IPS-18c (cell line): Measurements from ENCODE around the gene FBP2.
"Not testable (repeated sequence)": the region's sequence is repeated elsewhere in the genome, so short reads cannot be mapped to it uniquely, and the experiment has no call there.

ENCODE experiments used
- H3K4me3 ChIP-seq: 2 replicates; pipeline ENCODE4 v1.7.0; 2013; ENCODE audit warnings: low read depth, mild to moderate bottlenecking, low read length, moderate library complexity; ENCODE audit not compliant: insufficient read depth
- H3K9me3 ChIP-seq: one replicate; pipeline ENCODE4 v1.6.1; 2013; ENCODE audit warnings: mild to moderate bottlenecking, low read length, moderate library complexity; ENCODE audit not compliant: control insufficient read depth, insufficient read depth

The FBP2 gene

DNA sequence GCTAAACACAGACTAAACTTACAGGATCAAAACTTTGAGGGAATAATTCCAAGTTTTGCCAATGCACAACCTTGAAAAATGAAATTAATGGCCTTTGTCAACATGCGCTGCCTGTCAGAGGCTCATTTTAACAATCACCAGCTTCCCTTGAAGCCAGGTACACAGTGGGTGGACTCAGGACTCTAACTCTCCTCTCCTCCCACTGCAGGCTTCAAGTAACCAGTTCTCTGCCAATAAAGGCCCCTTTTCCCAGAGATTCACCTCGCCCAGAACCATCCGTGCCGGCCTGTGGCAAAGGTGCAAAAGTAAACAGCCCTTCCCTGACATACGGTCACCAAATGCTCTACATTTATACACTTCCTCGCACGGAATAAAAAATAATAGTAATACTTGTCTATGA, 18.4 kb upstream of the FBP2 start:
- Histone ChIP-seq H3K9me3 (no peaks in the 10 kb centered on the region), H3K4me3 (no peak overlapping the region)

DNA sequence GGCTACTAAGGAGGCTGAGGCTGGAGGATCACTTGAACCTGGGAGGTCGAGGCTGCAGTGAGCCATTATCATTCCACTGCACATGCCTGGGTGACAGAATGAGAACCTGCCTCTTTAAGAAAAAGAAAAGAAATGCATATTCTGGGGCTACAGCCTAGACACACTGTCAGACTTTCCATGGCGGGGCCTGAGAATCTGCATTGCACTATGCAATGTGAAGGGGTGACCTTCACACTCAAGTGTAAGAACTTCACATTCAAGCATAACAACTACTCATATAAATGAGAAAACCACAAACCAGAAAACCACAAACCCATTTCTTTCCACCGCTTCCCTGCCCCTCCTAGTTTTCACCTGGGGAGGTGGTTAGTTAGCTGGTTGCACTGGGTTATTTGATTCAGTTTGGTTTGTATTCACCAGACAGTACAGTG, 18.0 kb upstream of the FBP2 start:
- Histone ChIP-seq H3K9me3 (no peaks in the 10 kb centered on the region), H3K4me3 (no peak overlapping the region)

DNA sequence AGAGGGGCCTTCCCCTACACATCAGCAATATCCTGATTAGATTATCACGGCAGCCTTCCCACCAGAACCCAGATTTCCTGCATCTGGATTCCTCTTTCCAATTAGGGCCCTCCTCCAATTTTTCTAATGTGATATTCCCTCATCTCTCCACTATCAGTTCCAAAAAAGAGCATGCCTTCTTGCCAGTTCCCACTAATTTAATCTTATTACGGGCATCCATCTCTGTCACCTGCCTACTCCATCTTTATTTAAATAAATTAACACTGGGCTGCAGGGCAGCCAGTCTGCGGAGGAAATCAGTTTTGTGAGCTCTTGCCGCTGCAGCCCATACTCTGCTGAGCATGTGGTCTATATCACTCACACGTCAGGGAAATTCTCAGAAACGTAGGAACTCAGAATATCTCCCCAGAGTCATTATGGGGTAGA, 16.6 kb upstream of the FBP2 start:
- Histone ChIP-seq H3K4me3 (no peak overlapping the region), H3K9me3 (no peaks in the 10 kb centered on the region)

DNA sequence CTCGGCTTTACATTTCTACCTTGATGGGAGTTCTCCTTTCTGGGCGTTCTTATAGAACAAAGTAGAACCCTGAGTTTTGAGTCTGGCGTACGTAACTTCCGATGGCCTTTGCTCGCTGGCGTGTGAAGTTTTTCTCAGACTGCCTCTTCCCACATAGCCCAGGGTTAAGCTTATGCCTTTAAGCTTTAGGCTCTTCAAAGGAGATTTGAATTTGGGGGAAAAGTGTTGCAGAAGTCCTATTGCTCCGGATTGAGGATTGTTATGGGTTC, 13.7 kb upstream of the FBP2 start:
- Histone ChIP-seq H3K9me3 (no peaks in the 10 kb centered on the region), H3K4me3 (no peak overlapping the region)

DNA sequence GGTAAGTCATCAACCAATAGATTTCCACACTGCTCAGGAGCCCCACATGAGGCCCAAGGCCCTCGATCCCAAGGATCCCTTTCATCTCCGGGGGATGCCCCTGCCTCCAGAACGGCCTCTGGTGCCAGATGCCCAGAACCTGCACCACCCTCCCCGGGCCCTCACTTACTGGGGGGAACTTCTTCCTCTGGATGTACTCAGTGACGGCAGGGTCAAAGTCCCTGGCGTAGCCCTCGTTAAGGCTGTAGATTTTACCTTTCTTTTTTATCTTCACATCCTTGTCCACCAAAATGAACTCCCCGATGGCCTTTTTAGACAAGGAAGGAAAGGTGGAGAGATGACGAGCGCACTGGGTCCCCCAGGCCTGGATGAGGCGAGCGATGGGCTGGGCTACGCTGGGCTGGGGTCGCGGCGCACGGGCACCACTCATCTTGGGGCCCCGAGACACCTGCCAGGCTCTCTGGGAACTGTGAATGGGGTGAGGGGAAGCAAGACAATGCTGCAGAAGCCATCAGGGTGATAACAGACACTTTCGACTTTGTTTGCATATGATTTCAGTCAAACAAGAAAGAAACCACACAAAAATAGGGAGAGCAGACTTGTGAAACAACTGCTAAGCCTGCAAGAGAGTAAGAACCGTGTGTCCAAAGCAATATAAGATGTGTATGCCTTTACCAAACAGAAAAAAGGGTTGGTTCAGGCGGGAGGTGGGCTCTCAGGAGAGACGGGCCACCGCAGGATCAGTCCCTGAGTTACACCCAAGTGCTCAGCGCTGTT, 13.2 kb upstream of the FBP2 start:
- H3K9me3 ChIP-seq, result no peaks in the 10 kb centered on the region
- H3K4me3 ChIP-seq, result no peak overlapping the region

DNA sequence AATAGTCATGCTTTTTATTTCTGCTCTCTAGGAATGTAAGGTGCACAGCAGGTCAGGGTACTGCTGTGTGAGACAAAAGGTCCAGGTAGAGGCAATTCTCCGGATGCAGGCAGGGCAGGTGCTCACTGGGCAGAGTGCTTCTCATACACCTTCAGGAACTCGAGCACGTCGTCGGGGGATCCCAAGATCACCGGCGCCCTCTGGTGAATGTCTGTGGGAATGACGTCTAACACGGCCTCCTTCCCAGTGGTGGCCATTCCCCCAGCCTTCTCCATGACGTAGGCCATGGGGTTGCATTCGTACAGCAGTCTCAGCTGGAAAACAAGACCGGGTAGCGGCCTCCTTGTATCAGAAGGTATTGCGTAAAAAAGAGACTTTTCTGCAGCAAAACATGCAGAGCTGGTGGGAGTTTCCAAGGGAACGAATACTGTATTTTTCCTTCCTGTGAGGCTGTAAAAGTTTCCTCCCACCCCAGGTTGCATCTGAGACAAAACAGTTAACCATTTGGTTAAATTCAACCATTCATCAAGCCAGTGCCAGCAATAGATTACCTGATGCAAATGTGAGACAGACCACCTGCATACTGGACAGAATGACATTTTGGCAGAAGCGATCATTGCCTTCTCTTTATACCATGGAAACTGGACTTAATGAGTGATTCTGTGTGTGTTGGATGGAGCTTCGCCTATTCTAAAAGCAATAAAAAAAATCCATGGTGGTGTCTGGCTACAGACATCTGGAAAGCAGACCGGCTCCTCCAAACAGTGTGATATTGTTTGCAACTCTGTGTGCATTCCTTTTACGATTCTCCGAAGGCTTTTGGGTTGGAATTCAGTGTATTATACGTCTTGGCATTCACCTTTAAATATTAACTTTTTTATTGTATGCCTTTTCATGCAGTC, 9.9 kb upstream of the FBP2 start:
- Histone ChIP-seq H3K4me3 (no peak overlapping the region), H3K9me3 (no peaks in the 10 kb centered on the region)

DNA sequence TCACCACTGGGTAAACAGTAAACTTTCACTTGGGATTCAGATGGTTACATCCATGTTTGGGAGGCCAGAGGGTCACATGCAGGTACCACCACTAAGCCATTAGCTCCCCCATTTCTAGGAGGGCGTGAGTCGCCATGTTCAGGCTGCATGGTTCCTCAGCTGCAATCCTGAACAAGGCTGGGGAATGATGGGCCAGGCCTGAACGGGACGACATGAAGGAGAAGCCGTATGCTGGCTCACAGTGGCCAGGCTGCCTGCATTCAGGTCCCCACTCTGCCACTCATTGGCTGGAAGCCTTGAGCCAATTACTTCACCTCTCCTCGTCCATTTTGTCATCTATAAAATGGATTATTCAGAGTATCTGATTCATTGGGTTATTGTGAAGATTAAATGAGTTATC, 9.0 kb upstream of the FBP2 start:
- no peaks in the 10 kb centered on the region for H3K9me3 ChIP-seq

DNA sequence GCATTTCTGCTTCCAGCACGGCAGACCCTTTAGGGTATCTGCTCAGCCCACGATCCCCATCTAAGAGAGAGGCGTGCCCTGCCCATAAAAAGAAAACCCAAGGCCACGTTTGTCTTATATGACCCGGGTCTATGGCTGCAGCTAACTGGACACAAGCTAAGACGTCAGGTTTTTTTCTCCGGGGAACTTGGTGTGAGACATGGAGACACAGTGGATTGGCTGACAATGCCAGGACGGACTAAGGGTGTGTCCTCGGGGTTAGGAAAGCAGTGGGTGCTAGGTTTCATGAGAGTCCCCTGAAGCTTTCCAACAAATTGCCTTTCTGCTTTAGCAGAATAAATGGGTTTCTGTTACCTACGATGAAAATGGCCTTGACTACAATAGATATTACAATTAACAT, 7.1 kb upstream of the FBP2 start:
- no peaks in the 10 kb centered on the region for H3K9me3 ChIP-seq

More for the DNA sequence above, 9.0 kb upstream of the FBP2 start:
- no peak overlapping the region for H3K4me3 ChIP-seq

DNA sequence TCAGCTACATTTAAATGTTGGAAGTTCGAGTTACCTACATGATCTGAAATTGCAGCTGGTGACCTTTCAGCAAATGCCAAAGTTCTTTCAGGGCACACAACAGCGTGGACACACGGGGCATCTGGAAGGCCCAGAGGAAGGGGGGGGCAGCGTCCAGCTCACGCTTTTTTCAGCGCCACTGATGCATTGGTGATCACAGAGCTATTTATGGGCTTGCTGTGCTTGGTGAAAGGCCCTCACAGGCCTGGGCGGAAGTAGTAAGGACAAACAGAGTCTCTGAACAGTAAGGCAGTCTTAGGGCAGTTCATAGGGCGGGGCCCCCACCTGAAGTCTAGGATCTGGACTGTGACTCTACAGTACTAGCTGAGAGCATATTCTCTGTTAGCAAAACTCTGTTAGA, 6.6 kb upstream of the FBP2 start:
- no peak overlapping the region for H3K4me3 ChIP-seq
- no peaks in the 10 kb centered on the region for H3K9me3 ChIP-seq

More for the DNA sequence above, 7.1 kb upstream of the FBP2 start:
- H3K4me3 ChIP-seq, result no peak overlapping the region

DNA sequence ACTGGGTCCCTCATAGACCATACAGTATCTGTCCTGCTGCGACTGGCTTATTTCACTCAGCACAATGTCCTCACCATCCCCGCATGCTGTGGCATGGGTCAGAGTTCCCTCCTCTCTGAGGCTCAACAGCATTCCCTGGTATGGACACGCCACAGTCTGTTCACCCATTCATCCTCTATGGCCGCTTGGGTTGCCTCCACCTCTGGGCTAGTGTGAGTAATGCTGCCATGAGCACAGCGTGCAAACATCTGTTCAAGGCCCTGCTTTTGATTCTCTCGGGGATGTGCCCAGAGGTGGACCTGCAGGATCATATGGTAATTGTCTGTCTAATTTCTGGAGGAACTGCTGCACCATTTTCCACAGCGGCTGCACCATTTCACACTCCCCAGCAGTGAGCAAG, 5.5 kb upstream of the FBP2 start:
- no peak overlapping the region for H3K4me3 ChIP-seq
- no peaks in the 10 kb centered on the region for H3K9me3 ChIP-seq

DNA sequence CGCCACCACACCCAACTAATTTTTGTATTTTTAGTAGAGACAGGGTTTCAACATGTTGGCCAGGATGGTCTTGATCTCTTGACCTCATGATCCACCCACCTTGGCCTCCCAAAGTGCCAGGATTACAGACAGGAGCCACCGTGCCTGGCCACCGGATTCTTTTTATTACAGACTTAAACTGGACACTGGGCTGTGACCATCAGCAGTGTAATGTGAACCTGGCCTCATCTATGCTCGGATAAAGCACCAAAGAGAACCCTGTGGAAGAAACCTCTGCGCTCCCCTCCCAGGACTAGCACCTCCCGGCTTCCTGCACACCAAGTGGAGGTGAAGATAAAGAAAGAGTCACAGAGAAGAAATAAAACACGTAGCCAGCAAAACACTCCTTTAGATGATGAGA, 941 bp downstream of the FBP2 start:
- H3K4me3 ChIP-seq, H3K9me3 ChIP-seq: not testable (repeated sequence)

DNA sequence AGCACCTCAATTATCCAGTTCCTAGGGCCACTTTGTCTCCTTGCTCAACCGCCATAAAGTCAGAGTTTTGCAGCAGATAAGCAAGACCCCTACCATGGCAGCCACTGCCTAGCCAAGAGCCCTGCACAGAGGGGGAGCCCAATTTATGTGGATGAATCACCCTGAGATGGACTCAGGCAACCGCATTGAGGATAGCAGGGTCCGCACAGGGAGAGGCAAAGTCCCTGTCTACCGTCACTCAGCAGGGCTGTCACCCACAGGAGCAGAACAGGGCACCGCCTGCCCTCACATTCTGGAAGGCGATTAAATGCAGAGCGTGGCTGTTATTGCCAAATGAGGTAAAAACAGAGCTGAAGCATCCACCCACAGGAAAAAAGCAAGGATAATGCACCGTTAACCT, 1.7 kb downstream of the FBP2 start:
- Histone ChIP-seq H3K9me3 (no peaks in the 10 kb centered on the region), H3K4me3 (no peak overlapping the region)

DNA sequence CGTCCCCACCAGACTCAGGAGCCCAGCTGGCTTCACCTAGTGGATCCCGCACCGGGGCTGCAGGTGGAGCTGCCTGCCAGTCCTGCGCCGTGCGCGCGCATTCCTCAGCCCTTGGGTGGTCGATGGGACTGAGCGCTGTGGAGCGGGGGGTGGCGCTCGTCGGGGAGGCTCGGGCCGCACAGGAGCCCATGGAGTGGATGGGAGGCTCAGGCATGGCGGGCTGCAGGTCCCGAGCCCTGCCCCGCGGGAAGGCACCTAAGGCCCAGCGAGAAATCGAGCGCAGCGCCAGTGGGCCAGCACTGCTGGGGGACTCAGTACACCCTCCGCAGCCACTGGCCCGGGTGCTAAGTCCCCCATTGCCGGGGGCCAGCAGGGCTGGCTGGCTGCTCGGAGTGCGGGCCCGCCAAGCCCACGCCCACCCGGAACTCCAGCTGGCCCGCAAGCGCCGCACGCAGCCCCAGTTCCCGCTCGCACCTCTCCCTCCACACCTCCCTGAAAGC, 2.5 kb downstream of the FBP2 start:
- not testable (repeated sequence) for H3K4me3 ChIP-seq, H3K9me3 ChIP-seq

DNA sequence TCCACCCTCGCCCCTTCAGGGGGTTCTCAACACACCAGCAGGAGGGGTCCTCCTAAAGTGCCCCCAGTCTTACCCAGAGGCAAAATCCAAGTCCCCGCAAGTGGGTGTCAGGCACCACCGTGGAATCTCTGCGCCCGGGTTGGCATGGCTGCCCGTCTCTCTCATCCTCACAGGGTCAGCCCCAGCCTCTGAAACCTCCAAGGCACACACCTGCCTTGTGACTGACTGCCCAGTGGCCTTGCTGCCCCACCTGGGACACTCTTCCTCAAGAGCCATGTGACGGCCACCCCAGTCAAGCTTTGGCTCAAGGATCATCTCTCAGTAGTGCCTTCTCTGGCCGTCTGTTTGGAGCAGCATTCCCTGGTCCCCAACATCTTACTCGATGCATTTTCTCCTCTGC, 4.9 kb downstream of the FBP2 start:
- no peaks in the 10 kb centered on the region for H3K9me3 ChIP-seq

DNA sequence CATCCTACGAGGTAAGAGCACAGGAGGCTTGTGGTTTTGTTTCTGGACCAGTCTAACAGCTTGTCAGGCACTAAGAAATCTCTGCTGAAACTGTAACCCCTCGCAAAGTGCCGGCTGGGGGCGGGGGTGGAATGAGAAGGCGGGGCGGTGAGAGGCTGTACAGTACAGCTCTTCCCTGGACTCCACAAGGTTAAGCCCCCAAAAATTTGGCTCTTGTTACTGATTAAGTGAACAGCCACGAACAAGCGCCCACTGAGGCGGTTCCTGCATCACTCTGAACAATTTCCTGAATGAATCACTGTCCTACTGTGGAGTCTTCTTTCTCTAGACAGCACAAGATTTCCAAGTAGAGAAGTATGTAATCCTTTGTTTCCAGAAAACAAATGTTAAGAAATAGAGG, 6.8 kb downstream of the FBP2 start:
- H3K4me3 ChIP-seq, result no peak overlapping the region
- no peaks in the 10 kb centered on the region for H3K9me3 ChIP-seq

More for the DNA sequence above, 4.9 kb downstream of the FBP2 start:
- H3K4me3 ChIP-seq, result no peak overlapping the region

DNA sequence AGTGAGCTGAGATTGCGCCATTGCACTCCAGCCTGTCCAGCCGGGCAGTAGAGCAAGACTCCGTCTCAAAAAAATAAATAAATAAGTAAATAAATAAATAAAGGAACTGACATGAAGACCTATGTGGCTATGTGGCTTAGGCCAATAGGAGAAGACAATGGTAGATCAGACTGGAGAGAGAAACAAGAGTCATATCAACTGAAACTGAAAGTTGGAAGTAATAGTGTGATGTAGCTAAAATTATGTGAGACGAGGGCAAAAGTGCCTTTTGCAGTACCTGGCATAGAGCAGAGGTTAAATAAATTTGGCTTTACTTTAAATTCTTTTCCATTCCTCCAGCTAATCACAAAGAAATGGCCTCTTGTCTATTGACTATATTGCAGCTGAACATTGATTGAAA, 7.3 kb downstream of the FBP2 start:
- no peaks in the 10 kb centered on the region for H3K9me3 ChIP-seq
- H3K4me3 ChIP-seq, result no peak overlapping the region

DNA sequence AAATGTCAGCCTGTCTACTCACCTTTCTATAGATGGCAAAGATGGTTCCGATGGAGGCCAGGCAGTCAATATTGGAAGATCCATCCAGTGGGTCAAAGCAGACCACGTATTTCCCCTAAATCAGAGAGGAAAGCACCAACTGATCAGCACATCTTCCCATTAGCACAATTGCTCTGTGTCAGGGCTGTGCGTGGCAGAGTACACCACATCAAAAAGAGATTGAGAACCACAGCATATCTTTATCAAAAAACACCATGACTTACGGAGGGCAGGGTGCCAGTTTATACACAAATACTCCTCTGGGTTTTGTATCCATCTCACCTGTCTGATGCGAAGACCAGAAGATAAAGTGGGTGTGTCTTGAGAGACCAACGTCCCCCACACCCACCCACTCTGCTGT, 9.1 kb downstream of the FBP2 start:
- H3K9me3 ChIP-seq, result no peaks in the 10 kb centered on the region

DNA sequence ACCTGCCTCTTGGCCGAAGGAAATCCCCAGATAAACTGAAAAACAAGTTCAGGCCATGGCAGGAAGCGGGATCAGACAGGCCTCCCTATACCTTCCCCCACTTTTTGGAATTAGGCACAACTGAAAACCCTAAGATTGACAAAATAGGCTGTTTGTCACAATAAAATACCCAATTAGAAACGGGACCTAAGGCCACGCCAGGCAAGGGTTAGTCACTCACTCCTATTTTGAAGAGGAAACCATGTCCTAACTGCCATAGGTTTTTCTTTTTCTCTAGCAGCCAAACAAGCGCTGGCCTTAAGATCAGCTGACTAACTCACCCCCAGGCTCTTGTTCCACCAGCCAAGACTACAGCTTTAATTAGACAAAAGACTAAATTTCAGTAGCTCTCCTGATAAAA, 11.9 kb downstream of the FBP2 start:
- no peak overlapping the region for H3K4me3 ChIP-seq
- no peaks in the 10 kb centered on the region for H3K9me3 ChIP-seq

More for the DNA sequence above, 9.1 kb downstream of the FBP2 start:
- H3K4me3 ChIP-seq, result no peak overlapping the region
